H9 (cell line): ENCODE measurements around the gene AFG1L. TPM values are rescaled to one million over a fixed set of nuclear protein-coding genes. Genes with fewer than 3 reads are reported as not detected.

Experiments
- DNase-seq: peaks from one replicate; pipeline ENCODE4 v3.0.0-alpha.2; 2017
- H2AFZ ChIP-seq: one replicate; pipeline ENCODE4 v1.6.1; 2013; ENCODE audit warnings: mild to moderate bottlenecking, low read length, control low read depth, moderate library complexity
- H2AK5ac ChIP-seq: 2 replicates; pipeline ENCODE4 v1.6.1; 2013; ENCODE audit warnings: low read length, control low read depth, mixed read lengths; ENCODE audit not compliant: insufficient read length
- H2BK120ac ChIP-seq: one replicate; pipeline ENCODE4 v1.6.1; 2013; ENCODE audit warnings: low read depth, mild to moderate bottlenecking, low read length, control low read depth, inconsistent platforms; ENCODE audit not compliant: poor library complexity, severe bottlenecking
- H2BK12ac ChIP-seq: 2 replicates; pipeline ENCODE4 v1.6.1; 2013; ENCODE audit warnings: low read length, control low read depth, mixed read lengths, low read depth; ENCODE audit not compliant: insufficient read length
- H2BK15ac ChIP-seq: 2 replicates; pipeline ENCODE4 v1.6.1; 2013; ENCODE audit warnings: low read depth, low read length, control low read depth
- H2BK20ac ChIP-seq: one replicate; pipeline ENCODE4 v1.6.1; 2013; ENCODE audit warnings: low read depth, mild to moderate bottlenecking, low read length, control low read depth, inconsistent platforms; ENCODE audit not compliant: poor library complexity, severe bottlenecking
- H2BK5ac ChIP-seq: 2 replicates; pipeline ENCODE4 v1.6.1; 2013; ENCODE audit warnings: low read length, control low read depth, mixed read lengths; ENCODE audit not compliant: insufficient read length
- H3K14ac ChIP-seq: 2 replicates; pipeline ENCODE4 v1.6.1; 2013; ENCODE audit warnings: low read length, control low read depth; ENCODE audit not compliant: insufficient read depth
- H3K18ac ChIP-seq: 2 replicates; pipeline ENCODE4 v1.6.1; 2013; ENCODE audit warnings: low read depth, mild to moderate bottlenecking, mixed read lengths, low read length, control low read depth; ENCODE audit not compliant: insufficient read length
- H3K23ac ChIP-seq: 2 replicates; pipeline ENCODE4 v1.6.1; 2013; ENCODE audit warnings: low read length, control low read depth, mixed read lengths, low read depth; ENCODE audit not compliant: insufficient read length
- H3K23me2 ChIP-seq: 2 replicates; pipeline ENCODE4 v1.6.1; 2013; ENCODE audit warnings: low read depth, mild to moderate bottlenecking, mixed read lengths, low read length, control low read depth; ENCODE audit not compliant: insufficient read length, poor library complexity, severe bottlenecking
- H3K27ac ChIP-seq: 2 replicates; pipeline ENCODE4 v1.5.1; 2013; ENCODE audit warnings: low read length, control low read depth, mixed read lengths, low read depth; ENCODE audit not compliant: insufficient read length
- H3K27me3 ChIP-seq: 2 replicates; pipeline ENCODE4 v1.6.1; 2013; ENCODE audit warnings: low read length, control low read depth, inconsistent platforms; ENCODE audit not compliant: insufficient read depth
- H3K4ac ChIP-seq: 2 replicates; pipeline ENCODE4 v1.6.1; 2013; ENCODE audit warnings: low read depth, mild to moderate bottlenecking, control low read depth, inconsistent platforms, low read length, moderate library complexity
- H3K4me1 ChIP-seq: 2 replicates; pipeline ENCODE4 v1.6.1; 2013; ENCODE audit warnings: low read length, control low read depth, inconsistent platforms; ENCODE audit not compliant: insufficient read depth
- H3K4me2 ChIP-seq: 2 replicates; pipeline ENCODE4 v1.6.1; 2013; ENCODE audit warnings: low read length, control low read depth, mixed read lengths; ENCODE audit not compliant: insufficient read length, insufficient read depth
- H3K56ac ChIP-seq: 2 replicates; pipeline ENCODE4 v1.6.1; 2013; ENCODE audit warnings: low read depth, mild to moderate bottlenecking, mixed read lengths, low read length, control low read depth; ENCODE audit not compliant: insufficient read length
- H3K79me1 ChIP-seq: 2 replicates; pipeline ENCODE4 v1.6.1; 2013; ENCODE audit warnings: low read depth, mild to moderate bottlenecking, moderate library complexity, low read length, control low read depth, inconsistent platforms; ENCODE audit not compliant: insufficient read depth, poor library complexity, severe bottlenecking
- H3K79me2 ChIP-seq: 2 replicates; pipeline ENCODE4 v1.6.1; 2013; ENCODE audit warnings: low read length, control low read depth, inconsistent platforms; ENCODE audit not compliant: insufficient read depth
- H3K9ac ChIP-seq: 2 replicates; pipeline ENCODE4 v1.6.1; 2013; ENCODE audit warnings: low read length, control low read depth, mixed read lengths; ENCODE audit not compliant: insufficient read length; ENCODE audit errors: extremely low read depth
- H3K9me3 ChIP-seq: one replicate; pipeline ENCODE4 v1.6.1; 2013; ENCODE audit warnings: low read depth, low read length, inconsistent platforms; ENCODE audit not compliant: control insufficient read depth
- H3T11ph ChIP-seq: one replicate; pipeline ENCODE4 v1.6.1; 2013; ENCODE audit warnings: mild to moderate bottlenecking, low read length, control low read depth, inconsistent platforms
- H4K20me1 ChIP-seq: one replicate; pipeline ENCODE4 v1.6.1; 2013; ENCODE audit not compliant: control insufficient read depth, insufficient read length, insufficient read depth
- H4K5ac ChIP-seq: 2 replicates; pipeline ENCODE4 v1.6.1; 2013; ENCODE audit warnings: low read depth, mild to moderate bottlenecking, mixed read lengths, low read length, control low read depth; ENCODE audit not compliant: insufficient read length
- H4K8ac ChIP-seq: replicated peaks from 2 replicates; pipeline ENCODE4 v1.6.1; 2013; ENCODE audit warnings: low read length, control low read depth, mixed read lengths, low read depth; ENCODE audit not compliant: insufficient read length
- H4K91ac ChIP-seq: 2 replicates; pipeline ENCODE4 v1.6.1; 2013; ENCODE audit warnings: low read depth, mild to moderate bottlenecking, moderate library complexity, mixed read lengths, low read length, control low read depth; ENCODE audit not compliant: insufficient read length
- H3K27ac Mint-ChIP-seq, 3 experiments: 2 replicates in 2 of 3; 3 replicates in 1 of 3; pipeline ENCODE4 v1.8.0; 2020 to 2021; ENCODE audit warnings: mixed read lengths in 3 of 3, mild to moderate bottlenecking in 1 of 3, moderate library complexity in 1 of 3
- H3K27me3 Mint-ChIP-seq: 2 replicates; pipeline ENCODE4 v1.8.0; 2021; ENCODE audit warnings: low read depth, mild to moderate bottlenecking, moderate library complexity, mixed read lengths
- H3K36me3 Mint-ChIP-seq, 3 experiments: 2 replicates in 2 of 3; 3 replicates in 1 of 3; pipeline ENCODE4 v1.8.0; 2020 to 2021; ENCODE audit warnings: low read depth in 3 of 3, mixed read lengths in 3 of 3; ENCODE audit not compliant: insufficient read depth in 1 of 3
- H3K4me1 Mint-ChIP-seq, 2 experiments: 2 replicates each; pipeline ENCODE4 v1.8.0; 2020; ENCODE audit warnings: mixed read lengths in 2 of 2
- H3K4me3 Mint-ChIP-seq, 2 experiments: 2 replicates in 1 of 2; 3 replicates in 1 of 2; pipeline ENCODE4 v1.8.0; 2020 to 2021; ENCODE audit warnings: mild to moderate bottlenecking in 2 of 2, mixed read lengths in 2 of 2, moderate library complexity in 1 of 2
- H3K9me3 Mint-ChIP-seq, 2 experiments: 2 replicates in 1 of 2; 3 replicates in 1 of 2; pipeline ENCODE4 v1.8.0; 2020; ENCODE audit warnings: mild to moderate bottlenecking in 2 of 2, mixed read lengths in 2 of 2, moderate library complexity in 1 of 2
- CTCF ChIP-seq: fragments of 200-600 bp; sonication (generic); conservative IDR thresholded peaks from 3 replicates; pipeline ENCODE4 v1.8.0; 2021; ENCODE audit warnings: antibody characterized with exemption, mild to moderate bottlenecking
- WGBS: extraction: QIAGEN DNeasy Blood & Tissue Kit; methylation state at CpG from one replicate; pipeline ENCODE4 v1.1.7; 2013; ENCODE audit warnings: missing lambda C conversion rate, low lambda C conversion rate, mixed read lengths; ENCODE audit not compliant: insufficient read length; ENCODE audit errors: extremely low coverage; 5-methylcytosine and 5-hydroxymethylcytosine counted together
- total RNA-seq: library from RNA; stranded (reverse); gene quantifications from 2 replicates; pipeline ENCODE4 v1.2.1, GENCODE V29; 2021

Gene AFG1L
- total RNA-seq, 1 experiment from 2014 or later: 4.7 TPM

- H3K27me3 ChIP-seq: no peaks in the 10 kb centered on the region
- WGBS: no CpG with 5 or more reads among the region's 2 CpGs
- no peak for DNase-seq
- no peak overlapping the region for H3K4me3 Mint-ChIP-seq
- no peaks in the 10 kb centered on the region for H3K4me1 ChIP-seq
- no peak overlapping the region for H2BK120ac ChIP-seq
- no peak overlapping the region for H2AFZ ChIP-seq
- no peak overlapping the region for H3K9ac ChIP-seq
- H3K79me2 ChIP-seq: no peaks in the 10 kb centered on the region
- H2BK15ac ChIP-seq: no peak overlapping the region
- H3K27ac ChIP-seq: no peak overlapping the region
- no peak overlapping the region for H4K8ac ChIP-seq
- no peak for TF ChIP-seq CTCF
- no peak overlapping the region for H4K91ac ChIP-seq
- no peaks in the 10 kb centered on the region for H3K4me1 Mint-ChIP-seq
- no peak overlapping the region for H2BK12ac ChIP-seq
- no peak overlapping the region for H3K18ac ChIP-seq
- no peak overlapping the region for H3K14ac ChIP-seq
- no peaks in the 10 kb centered on the region for H3K79me1 ChIP-seq
- H3K56ac ChIP-seq: no peak overlapping the region
- H3K27me3 Mint-ChIP-seq: no peaks in the 10 kb centered on the region
- H3K23me2 ChIP-seq: no peaks in the 10 kb centered on the region
- H4K5ac ChIP-seq: no peak overlapping the region
- no peak overlapping the region for H3T11ph ChIP-seq
- H3K4me2 ChIP-seq: no peak overlapping the region
- no peaks in the 10 kb centered on the region for H4K20me1 ChIP-seq
- H2BK5ac ChIP-seq: no peak overlapping the region
- H3K23ac ChIP-seq: no peak overlapping the region
- H3K27ac Mint-ChIP-seq: no peak overlapping the region
- no peaks in the 10 kb centered on the region for H3K9me3 Mint-ChIP-seq
- H3K4ac ChIP-seq: no peak overlapping the region
- H2BK20ac ChIP-seq: no peak overlapping the region
- no peak overlapping the region for H2AK5ac ChIP-seq
- no peaks in the 10 kb centered on the region for H3K9me3 ChIP-seq
- H3K36me3 Mint-ChIP-seq: no peaks in the 10 kb centered on the region
Observed at GRCh38 chr6:108355120-108355519, 60.3 kb downstream of the AFG1L start.
